GM21825 (cell line): ENCODE results near the gene ETNK2.
"Not testable (repeated sequence)": the region's sequence is repeated elsewhere in the genome, so short reads cannot be mapped to it uniquely, and the experiment has no call there.

Experiments used
- ATAC-seq: cut with Tn5 transposase; IDR thresholded peaks from one replicate; pipeline ENCODE4 v1.9.1; 2021; ENCODE audit warnings: mild to moderate bottlenecking, moderate library complexity; ENCODE audit not compliant: unreplicated experiment

Gene ETNK2

GRCh38 chr1:204103431-204103741, 48.5 kb downstream of the ETNK2 start:
- ATAC-seq = no peak

DNA sequence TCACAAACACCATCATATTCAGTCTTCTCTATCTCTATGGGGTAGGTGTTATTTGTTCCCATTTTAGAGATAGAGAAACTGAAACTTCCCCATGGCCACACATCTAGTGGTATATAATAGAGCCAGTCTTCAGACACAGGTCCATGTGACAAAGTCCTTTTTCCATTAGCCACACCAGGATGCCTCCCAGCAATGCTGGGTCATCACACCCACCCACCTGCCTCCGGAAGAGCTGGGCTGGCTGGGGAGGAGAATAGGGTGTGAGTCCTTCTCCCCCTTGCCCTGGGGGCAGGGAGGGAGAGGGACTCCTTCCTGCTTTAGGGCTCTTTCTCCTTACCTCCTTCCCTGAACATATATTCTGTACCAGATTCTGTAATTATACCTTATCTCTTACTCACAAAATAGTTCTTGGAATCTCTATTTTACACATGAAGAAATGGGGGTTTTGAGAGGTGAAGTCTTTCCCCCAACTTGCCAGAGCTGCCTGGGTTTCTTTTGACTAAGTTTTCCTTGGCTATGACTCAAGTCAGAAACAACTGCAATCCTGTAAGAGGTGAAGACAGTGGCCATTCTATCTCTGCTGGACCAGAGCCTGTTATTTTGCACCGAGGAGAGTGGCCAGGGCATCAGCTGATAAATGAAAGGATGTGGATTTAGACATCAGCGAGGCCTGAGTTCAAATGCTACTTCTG, 49.0 kb downstream of the ETNK2 start:
- no peak for ATAC-seq

- ATAC-seq = no peak
Observed at GRCh38 chr1:204102029-204102611, 49.7 kb downstream of the ETNK2 start.

- not testable (repeated sequence) for ATAC-seq
Observed at GRCh38 chr1:204099754-204100153, 52.1 kb downstream of the ETNK2 start.

DNA sequence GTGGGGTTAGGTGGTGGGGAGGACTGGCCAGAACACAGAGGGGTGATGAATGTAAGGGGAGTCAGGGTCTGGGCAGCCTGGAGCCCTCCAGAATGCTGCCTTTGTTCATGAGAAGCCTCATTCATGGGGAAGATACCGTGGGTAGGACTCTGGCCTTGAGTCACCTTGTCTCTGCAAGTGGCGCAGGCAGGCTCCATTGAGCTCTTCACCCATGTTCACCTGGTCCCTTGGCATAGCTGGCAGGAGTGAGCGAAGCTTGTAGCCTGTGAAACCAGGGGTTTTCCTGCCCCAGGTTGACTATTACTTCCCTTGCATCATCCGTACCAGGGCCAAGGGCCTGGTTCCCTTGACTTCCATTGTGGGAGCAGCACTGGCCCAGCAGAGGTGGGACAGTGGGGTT, 53.2 kb downstream of the ETNK2 start:
- no peak for ATAC-seq

DNA sequence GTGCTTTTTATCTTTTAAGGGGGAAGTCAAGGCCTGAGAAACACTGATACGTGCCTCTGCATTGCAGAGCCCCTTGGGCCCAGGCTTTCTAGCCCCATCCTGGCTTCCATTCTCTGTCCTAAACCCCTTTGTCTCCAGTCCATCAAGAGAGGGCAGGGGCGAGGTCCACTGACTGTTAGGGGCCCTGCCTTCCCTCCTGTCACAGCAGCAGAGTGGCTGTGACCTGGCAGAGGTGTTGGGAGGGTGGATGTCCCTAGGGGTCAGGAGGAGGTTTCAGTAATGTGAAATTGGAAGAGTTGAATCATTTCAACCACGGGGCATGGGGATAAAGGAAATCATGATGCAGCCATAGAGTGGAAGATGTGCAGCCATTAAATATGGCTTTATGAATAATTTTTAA, 54.9 kb downstream of the ETNK2 start:
- ATAC-seq = no peak

DNA sequence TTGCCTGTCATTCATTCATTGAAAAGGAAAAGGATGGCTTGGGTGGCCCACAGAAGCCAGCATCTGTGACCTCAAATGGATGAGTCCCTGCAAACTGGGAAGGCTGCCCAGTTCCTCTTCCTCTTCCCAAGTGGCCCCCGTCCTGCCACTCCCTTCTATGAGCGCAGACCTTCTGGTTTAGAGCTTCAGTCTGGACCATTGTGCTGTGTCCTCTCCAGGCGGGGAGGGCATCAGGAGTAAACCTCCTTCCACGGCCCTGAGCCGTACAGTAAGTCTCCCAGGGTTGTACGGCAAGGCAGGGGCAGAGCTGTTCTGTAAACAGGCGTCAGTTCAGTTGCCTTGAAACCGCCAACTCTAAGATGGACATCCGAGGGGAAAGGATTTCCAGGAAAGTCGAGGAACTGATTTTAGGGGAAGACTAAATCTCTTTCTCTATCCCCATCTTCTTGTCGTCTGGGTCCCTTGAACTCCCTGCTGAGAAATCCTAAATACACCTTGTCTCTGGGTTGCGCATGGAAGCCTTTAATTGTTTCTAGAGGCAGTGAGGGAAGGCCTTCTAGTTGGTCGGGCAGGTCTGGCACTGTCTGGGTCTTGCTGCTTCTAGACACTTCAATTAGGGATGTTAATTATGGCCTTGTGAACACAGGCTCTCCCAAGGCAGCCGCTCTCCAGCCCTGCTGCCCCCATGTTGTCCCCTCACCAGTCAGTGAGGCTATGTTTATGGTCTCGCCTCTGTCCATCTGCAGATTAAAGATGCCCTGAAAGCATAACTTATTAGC, 56.8 kb downstream of the ETNK2 start:
- no peak for ATAC-seq

GRCh38 chr1:204094313-204094729, 57.5 kb downstream of the ETNK2 start:
- no peak for ATAC-seq

GRCh38 chr1:204093781-204094180, 58.1 kb downstream of the ETNK2 start:
- no peak for ATAC-seq

DNA sequence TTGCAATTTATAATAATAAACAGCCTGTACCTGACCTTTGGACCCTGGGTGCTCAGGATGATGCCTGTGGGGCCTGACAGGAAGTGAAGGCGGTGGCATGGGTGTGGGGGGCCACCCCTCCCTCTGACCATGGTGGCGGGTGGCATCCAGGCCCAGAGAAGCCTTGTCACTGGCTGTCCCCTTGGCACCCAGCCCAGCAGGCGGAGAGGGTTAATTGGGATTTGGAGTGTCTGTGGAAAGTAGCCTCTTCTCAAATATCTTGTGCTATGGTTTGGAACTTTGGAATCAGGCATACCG, 58.5 kb downstream of the ETNK2 start:
- ATAC-seq = no peak

DNA sequence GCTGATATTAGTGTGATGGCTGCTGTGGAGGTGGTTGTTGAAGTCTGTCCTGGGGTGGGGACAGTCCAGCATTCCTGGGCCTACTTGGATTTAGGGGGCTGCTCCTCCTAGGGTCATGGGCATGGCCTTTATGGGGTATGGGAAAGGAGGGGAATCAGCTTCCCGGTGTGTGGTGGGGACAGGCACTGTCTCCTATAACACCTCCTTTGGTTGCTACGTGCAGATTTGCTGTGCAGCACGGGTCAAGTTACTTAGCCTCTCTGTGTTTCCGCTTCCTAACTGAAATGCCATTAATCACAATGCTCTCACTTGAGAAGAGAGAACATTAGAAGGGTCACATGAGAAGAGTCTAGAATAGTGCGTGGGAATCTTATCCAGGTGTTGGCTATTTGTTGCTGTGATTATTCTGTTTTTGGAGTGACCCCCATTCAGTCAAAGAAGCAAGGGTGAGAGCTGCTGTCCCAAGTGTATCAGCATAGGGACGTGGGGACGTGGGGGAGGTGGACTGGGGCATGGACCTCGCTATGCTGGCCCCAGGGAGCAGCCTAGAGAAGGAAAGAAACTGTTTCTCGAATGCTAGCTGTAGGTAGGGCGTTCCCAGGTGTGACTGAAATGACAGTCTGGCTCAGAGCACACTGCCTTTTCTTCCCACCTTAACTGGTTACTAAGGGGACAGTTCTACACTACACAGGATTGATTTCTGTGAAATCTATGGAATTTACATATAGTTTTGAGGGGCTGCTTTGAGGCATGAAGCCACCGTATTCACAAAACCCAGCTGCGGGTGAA, 59.0 kb downstream of the ETNK2 start:
- no peak for ATAC-seq

GRCh38 chr1:204091787-204092312, 60.0 kb downstream of the ETNK2 start:
- ATAC-seq = no peak

DNA sequence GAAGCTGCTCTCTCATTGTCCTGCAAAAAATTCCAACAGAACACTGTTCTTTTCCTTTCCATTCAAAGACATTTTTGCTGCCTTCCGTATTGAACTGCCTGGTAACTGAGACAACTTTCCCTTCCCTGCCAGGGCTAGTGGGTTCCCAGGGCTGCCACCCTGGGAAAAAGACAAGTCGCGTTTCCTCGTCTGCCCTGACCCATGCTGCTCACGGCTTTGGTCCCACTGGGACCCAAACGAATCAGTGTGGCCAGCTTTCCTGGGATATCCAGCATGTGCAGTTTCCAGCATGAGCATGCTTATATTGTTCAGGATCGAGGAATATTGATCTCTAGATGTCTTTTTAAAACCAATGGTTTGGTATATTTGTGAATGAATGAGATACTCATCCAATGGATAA, 60.8 kb downstream of the ETNK2 start:
- no peak for ATAC-seq

GRCh38 chr1:204090132-204090531, 61.7 kb downstream of the ETNK2 start:
- not testable (repeated sequence) for ATAC-seq

DNA sequence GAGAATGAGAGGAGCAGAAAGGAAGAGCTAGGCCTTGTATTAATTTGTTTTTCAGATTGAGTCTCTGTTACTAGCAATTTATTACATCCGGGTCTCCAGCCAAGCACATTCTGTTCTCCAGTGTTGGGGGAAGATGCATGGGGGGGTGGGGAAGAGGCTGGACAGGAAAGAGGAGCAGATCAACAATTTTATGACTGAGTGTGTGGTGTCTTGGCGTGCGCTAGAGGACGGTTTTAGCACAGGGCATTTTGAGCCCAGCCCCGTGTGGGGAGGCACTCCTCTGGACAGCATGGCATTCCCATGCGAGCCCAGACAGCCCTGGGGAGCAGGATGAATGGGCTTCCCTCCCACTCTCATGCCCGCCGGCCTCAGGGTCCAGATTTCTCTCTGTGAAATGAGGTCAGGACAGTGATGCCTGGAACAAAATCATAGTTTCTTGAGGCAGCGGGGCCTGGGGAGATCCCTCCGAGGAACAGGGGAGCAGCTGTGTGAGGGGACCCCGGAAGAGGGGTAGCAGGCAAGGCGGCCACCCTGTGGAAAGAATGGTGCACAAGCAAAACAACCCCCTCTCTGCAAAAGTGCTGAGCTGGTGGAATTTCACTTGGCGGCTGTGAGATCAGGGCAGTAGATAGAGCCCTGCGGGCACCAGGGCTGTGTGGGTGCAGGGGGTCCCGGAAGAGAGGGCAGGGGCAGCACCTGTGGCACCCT, 62.6 kb downstream of the ETNK2 start:
- no peak for ATAC-seq

DNA sequence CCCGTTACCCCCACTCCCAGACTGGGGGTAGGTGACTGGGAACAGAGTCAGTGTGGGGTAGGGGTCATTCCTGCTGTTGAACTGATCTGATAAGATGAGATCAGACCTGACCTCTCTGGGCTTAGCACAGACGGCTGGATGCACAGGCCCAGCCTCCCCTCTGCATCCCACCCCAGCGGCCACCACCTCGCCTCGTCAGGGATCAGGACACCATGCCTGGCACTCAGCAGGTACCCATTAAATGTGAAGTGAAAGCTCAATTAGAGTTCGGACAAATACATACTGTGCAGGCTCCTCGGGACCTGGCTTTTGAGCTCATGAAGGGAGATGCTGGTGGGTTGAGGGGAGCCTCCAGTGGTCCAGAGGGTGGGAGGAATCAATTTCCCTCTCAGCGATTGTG, 63.2 kb downstream of the ETNK2 start:
- no peak for ATAC-seq

DNA sequence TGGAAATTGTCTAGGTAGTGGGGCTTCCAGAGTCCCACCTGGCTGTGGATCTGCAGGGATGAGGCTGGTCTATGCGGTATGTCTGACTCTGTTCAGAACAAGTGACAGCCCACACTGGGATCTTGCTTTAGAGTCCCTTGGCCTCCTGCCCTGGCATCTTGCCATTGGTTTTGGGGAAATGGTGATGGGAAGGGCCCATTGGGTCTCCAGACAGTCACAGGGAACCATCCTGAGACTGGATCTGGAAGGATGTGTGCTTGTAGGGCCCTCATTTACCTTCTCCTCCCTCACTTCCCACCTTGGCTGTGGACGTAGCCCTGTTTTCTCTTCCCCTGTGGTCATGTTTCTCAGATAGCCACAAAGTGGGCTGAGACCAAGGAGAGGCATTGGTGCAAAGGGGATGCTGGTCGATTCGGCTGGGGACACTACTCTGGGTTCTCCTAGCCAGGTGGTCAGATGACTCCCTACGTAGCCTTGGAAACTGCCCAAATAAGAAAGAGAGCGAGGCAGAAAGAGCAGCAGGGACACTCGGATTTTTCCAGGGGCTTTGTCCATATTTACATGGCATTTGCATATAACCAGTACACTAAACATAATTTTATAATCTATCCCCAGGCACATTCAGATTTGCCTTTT, 63.8 kb downstream of the ETNK2 start:
- ATAC-seq = no peak

GRCh38 chr1:204087181-204087892, 64.5 kb downstream of the ETNK2 start:
- no peak for ATAC-seq

- ATAC-seq = no peak
Observed at GRCh38 chr1:204085876-204086275, 66.0 kb downstream of the ETNK2 start.
